GM12892 (cell line): ENCODE data around the gene ELF5.

Experiments used
- DNase-seq: peaks from one replicate; pipeline ENCODE4 v3.0.0; 2011; ENCODE audit not compliant: insufficient read length
- FAIRE-seq: peaks from 2 replicates; lab custom pipeline; 2011; peaks lifted over from hg19 to GRCh38; lab: Jason Lieb, UNC
- POLR2A ChIP-seq: IDR thresholded peaks from 2 replicates; pipeline ENCODE4 v1.6.1; 2011; ENCODE audit warnings: low read depth, low read length, control low read depth
- POLR2AphosphoS5 ChIP-seq: IDR thresholded peaks from 2 replicates; pipeline ENCODE4 v1.6.1; 2011; ENCODE audit warnings: low read depth, low read length, control low read depth
- TAF1 ChIP-seq: IDR thresholded peaks from 2 replicates; pipeline ENCODE4 v1.6.1; 2011; ENCODE audit warnings: low read depth, mild to moderate bottlenecking, control low read depth, low read length, borderline replicate concordance

Gene ELF5

DNA sequence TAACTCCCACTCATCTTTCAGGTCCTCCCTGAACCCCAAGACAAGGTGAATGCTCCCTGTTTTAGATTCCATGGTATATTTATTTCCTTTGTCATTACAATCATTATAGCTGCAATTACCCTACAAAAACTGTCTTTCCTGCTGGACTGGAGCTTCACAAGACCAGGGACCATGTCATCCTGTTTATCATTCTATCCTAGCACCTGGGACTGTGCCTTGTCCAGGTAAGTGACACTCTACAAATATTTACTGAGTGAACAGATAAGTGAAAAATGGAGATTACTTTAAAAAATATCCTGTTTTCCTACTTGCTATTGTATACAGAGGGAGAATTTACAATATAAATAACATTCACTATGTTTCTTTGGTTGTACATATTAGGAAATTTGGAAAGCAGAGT is 22.5 kb upstream of the ELF5 start:
- FAIRE-seq = no peak
- DNase-seq = no peak
- TF ChIP-seq POLR2A = no peak

DNA sequence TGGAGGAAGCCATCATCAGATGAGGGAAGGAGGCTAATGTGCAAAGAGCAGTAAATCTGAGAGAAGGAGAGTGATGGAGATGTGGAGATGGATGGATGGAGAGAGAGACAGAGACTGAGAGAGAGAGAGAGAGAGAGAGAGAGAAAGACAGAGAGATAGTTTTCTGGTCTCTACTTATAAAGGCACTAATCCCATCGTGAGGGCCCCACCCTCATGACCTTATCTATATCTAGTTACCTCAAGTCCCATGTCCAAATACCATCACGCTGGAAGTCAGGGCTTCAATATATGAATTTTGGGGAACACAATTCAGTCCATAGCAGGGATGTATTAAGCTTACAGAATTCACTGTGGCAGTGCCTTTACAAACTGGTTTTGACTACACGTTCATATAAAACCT is 21.2 kb upstream of the ELF5 start:
- DNase-seq = no peak
- no peak for FAIRE-seq
- TF ChIP-seq TAF1 = no peak
- TF ChIP-seq POLR2A = no peak
- TF ChIP-seq POLR2AphosphoS5 = no peak

DNA sequence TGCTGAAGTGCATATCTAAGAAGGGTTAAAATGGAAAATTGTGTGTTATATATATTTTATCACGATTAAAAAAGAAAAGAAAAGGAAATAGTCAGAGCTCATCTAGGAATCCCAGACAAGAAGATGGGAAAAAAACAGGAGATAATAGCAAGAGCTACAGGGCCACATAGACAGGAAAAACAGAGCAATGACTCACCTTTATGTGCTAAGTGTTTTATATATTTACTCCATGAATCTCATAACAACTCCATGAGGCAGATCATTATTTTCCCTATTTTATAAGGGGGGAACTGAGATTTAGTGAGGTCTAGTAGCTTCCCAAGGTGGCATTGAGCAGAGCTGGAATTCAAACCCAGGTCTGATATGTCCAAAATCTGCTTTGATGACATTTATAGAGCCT is 18.1 kb upstream of the ELF5 start:
- no peak for FAIRE-seq
- no peak for TF ChIP-seq POLR2AphosphoS5
- TF ChIP-seq POLR2A = no peak
- no peak for TF ChIP-seq TAF1
- no peak for DNase-seq

DNA sequence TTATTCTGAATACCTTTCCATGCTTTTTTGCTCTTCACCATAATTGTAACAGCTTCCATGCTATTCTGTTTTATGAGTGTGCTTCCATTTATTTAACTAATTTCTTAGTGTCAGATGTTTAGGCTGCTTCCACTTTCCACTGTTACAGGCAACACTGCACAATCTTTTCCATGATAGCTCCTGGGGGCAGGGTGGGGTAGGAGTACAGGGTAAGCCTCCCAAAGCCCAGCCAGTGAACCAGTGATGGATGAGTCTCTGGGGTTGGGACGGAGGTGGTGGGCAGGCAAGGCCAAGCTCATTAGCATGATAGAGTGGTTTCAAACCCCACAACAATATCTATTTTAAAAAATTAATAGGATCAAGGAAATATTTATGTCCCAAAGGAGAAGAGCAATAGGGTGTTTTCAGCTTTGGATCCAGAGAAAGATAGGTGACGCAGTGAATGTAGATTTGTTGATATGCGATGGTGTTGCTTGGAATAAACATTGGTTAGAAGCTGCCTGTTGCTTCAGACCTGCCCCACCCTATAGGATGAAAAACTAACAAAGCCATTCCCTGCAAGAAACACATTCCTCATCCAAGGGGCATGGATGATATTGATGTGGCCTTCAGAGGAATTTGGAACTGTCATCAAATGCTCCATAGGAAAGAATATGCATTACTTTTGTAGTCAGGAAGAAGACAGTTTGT is 17.1 kb upstream of the ELF5 start:
- FAIRE-seq (no peak), DNase-seq (no peak)
- no peak for TF ChIP-seq POLR2A
- TF ChIP-seq POLR2AphosphoS5 = no peak
- no peak for TF ChIP-seq TAF1

DNA sequence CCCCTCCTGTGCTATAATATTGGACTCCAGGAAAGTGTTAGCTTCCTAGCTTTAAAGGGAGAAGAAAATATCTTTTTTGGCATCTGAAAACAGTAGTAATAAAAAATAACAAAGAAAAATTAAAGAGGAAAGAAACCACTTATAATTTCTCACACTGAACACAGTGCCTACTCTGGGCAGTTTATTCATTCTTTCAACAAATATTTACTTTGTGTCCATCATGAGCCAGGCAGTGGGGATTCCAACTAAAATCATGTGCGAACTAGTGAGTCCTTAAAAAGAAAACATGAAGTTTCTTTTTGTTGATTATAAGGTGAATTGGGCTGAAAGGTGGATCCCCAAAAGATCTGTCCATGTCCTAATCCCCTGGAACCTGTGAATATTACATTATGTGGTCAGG is 16.0 kb upstream of the ELF5 start:
- no peak for TF ChIP-seq TAF1
- no peak for TF ChIP-seq POLR2AphosphoS5
- no peak for TF ChIP-seq POLR2A
- DNase-seq (no peak), FAIRE-seq (no peak)

DNA sequence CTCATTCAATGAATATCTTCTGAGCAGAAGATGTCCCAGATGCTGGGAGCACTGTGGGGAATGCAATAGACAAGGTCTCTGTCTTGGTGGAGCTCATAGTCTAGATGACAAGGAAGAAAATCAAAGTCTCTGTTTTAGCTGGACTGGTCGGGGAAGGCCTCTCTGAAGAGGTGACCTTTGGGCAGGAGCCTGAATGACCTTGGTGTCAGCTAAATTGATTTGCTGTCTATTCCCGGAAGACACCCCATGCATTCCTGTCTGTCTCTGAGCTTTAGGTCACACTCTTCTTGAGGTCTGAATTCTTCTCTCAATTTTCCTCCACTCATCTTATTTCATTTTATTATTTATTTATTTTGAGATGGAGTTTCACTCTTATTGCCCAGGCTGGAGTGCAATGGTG is 14.5 kb upstream of the ELF5 start:
- FAIRE-seq (no peak), DNase-seq (no peak)
- TF ChIP-seq POLR2A (no peak), POLR2AphosphoS5 (no peak), TAF1 (no peak)

DNA sequence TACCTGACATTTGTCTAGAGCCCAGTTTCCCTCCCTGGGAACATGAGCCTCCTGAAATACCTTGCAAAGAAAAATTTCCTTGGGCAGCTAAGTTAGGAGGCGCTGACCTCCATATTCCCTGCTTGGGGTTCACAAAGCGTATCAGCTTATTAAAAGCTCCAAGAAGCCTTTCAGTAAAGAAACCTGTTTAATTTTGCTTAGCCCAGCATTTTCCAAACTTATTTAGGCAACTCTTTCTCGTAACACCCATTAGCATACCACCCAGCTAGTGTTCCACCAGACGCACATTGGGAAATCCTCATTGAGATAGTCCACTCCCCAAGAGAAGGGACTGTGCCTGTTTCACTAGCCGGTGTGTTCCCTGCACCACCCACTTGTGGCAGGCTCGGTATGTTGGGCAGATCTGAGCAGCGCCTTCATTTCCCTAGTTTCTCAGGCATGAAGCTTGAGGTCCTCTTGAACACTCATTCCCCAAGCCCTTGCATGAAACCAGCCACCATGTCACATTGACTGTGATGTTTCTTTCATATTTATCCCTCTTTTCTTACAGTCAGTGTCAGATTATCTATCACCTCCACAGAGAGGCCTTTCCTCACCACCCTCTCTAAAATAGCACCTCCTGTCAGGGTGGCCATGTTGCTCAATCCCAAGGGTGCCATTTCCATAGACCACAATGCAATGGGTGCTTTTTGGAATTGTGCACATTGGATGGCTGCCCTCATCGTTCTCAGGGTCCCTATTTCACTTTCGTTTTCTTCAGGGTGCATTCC is 12.5 kb upstream of the ELF5 start:
- DNase-seq (no peak), FAIRE-seq (no peak)
- TF ChIP-seq POLR2A = no peak
- TF ChIP-seq POLR2AphosphoS5 = no peak
- no peak for TF ChIP-seq TAF1

DNA sequence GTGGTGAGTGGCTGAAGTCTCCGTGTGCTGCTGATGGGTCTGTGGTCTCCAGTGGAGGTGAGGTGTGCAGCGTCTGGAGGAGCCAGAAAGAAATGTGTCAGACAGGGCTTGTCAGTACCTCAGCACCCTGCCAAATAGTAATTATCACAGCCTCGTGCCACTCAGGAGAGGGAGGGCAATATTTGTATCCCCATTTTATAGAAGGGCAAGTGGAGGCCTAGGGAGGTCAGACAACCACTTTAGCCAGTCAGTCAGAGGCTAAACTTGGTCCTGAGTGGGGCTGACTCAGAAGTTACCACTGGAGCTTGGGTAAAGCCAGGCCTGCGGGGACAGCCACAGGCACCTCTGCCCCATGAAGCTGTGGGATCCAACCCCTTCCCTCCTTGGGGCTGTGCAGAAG is 11.5 kb upstream of the ELF5 start:
- DNase-seq (no peak), FAIRE-seq (no peak)
- TF ChIP-seq TAF1 (no peak), POLR2AphosphoS5 (no peak), POLR2A (no peak)

DNA sequence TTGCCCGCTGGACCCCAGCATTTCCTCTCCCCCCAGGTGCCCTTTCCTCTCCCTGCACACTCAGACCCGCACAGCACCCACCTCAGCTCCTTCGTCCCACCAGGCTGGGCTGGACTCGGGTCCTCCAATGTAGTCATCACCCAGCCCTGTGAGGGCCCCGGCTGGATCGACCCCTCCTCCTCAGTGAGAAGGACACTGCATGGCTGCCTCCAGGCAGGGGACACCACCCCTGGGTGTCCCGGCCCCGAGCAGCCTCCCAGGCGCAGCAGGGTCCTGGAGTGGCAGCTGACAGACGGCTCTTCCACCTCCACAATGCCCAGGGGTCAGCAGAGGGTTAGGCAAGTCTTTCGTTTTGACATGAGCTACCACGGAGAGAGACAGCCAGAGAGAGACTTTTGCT is 11.1 kb upstream of the ELF5 start:
- DNase-seq = no peak
- no peak for FAIRE-seq
- TF ChIP-seq TAF1 (no peak), POLR2AphosphoS5 (no peak), POLR2A (no peak)

DNA sequence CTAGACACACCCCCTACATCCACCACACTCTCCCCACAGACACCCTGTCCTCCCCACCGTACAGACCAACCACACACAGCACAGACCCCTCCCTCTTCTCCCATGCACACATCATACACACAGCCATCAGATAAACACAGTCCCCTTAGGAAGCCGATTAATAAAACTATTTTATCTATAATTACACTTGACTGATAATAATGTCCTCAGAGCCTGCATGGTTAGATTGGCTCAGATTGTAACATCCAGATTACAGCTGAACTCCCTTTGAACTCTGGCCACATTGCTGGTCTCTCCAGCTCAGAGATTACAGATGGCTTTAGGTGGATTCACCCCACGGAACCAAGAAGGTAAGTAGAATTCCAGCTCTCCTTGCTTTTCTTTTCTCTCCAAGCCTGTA is 9.5 kb upstream of the ELF5 start:
- DNase-seq = no peak
- FAIRE-seq = no peak
- TF ChIP-seq POLR2AphosphoS5 (no peak), TAF1 (no peak), POLR2A (no peak)

DNA sequence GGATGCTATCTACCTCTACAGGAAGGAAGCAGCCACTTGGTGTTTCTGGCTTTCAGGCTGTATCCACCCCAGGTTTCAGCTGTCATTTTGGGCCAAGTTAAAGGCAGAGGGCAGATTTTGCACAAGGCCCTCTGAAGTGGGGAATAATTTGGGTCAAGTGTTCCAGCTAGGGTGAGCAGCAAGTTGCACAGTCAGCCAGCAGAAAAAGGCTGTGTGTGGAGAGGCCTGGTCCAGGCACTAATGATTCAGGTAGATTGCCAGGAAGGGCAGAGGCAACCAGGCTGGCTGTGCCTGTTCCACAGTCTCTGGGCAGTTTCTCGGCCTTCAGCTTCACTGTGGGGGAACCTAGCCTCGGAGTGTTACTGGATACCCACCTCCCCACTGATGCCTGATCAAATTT is 8.6 kb upstream of the ELF5 start:
- DNase-seq (no peak), FAIRE-seq (no peak)
- TF ChIP-seq TAF1 (no peak), POLR2AphosphoS5 (no peak), POLR2A (no peak)

DNA sequence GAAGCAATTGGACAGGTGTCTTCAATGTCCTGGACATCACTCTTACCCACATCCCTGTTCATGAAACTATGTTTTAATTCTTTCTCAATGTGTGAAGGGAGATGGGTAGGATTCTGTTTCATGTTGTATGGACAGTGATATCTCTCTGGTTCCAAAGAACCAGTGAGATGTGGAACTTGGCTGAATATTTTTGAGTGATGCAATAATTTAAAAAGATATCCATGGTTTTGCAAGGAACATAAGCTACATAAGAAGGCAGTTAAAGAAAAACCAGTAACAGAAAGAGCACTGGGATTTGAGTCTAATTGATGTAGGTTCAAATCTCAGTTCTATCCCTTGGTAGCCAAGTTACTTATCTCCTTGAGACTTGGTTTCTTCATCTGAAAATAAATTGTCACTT is 7.7 kb upstream of the ELF5 start:
- no peak for FAIRE-seq
- no peak for DNase-seq
- no peak for TF ChIP-seq POLR2A
